ENCODE results near the gene PAQR3.

- TF ChIP-seq CTCF (IDR thresholded peaks at IDR 0.05) (no peak), POLR2A (IDR thresholded peaks at IDR 0.05) (no peak), EP300 (IDR thresholded peaks at IDR 0.05) (no peak)
Measured at GRCh38 chr4:78876568-78877320, 62.5 kb downstream of the PAQR3 start.

Data from suprapubic skin (tissue), 3 donors.